ENCODE measurements around the gene MUC3A. TPM values are rescaled to one million over a fixed set of nuclear protein-coding genes. Genes with fewer than 3 reads are reported as not detected.

Gene MUC3A
- total and polyA plus RNA-seq, 2 of the 13 experiments (the other 11 are each of a cell fraction or from before 2014, with no cell fraction given) = 0.01 TPM; not detected in 1

- TF ChIP-seq, protein P1, sequence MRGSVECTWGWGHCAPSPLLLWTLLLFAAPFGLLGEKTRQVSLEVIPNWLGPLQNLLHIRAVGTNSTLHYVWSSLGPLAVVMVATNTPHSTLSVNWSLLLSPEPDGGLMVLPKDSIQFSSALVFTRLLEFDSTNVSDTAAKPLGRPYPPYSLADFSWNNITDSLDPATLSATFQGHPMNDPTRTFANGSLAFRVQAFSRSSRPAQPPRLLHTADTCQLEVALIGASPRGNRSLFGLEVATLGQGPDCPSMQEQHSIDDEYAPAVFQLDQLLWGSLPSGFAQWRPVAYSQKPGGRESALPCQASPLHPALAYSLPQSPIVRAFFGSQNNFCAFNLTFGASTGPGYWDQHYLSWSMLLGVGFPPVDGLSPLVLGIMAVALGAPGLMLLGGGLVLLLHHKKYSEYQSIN (CRISPR knock-in tag; IDR thresholded peaks at IDR 0.05; ENCODE audit: borderline replicate concordance) = no peak
- 0 out of 2 replicates have a peak, but pooled peaks have one; percentile 6 for TF ChIP-seq SRF (IDR thresholded peaks at IDR 0.05; ENCODE audit: low read depth, low read length)
- TF ChIP-seq KDM5B (CRISPR knock-in tag; IDR thresholded peaks at IDR 0.05; ENCODE audit: borderline replicate concordance) = peak; percentile 24; the same call in 1 of the 2 replicates
- TF ChIP-seq MYC (CRISPR knock-in tag; IDR thresholded peaks at IDR 0.05; ENCODE audit: borderline replicate concordance) = peak; percentile 52; the same call in 1 of the 2 replicates
- peak; percentile 30; the same call in 1 of the 2 replicates for TF ChIP-seq SMC3 (IDR thresholded peaks at IDR 0.05; ENCODE audit: low read length)
- TF ChIP-seq UBTF (CRISPR knock-in tag; IDR thresholded peaks at IDR 0.05) = peak; percentile 53; the same call in 1 of the 2 replicates
- TF ChIP-seq CBFB (CRISPR knock-in tag; IDR thresholded peaks at IDR 0.05) = peak; percentile 46; the same call in 1 of the 2 replicates
- TF ChIP-seq ZBTB7B (CRISPR knock-in tag; IDR thresholded peaks at IDR 0.05) = 0 out of 2 replicates have a peak, but pooled peaks have one; percentile 44
- peak; percentile 76; the same call in 1 of the 2 replicates for TF ChIP-seq ZNF768 (CRISPR knock-in tag; IDR thresholded peaks at IDR 0.05)
- TF ChIP-seq IKZF4 (CRISPR knock-in tag; IDR thresholded peaks at IDR 0.05; ENCODE audit: borderline replicate concordance, low read depth, not compliant biosample characterization) = no peak
- TF ChIP-seq, protein P2, sequence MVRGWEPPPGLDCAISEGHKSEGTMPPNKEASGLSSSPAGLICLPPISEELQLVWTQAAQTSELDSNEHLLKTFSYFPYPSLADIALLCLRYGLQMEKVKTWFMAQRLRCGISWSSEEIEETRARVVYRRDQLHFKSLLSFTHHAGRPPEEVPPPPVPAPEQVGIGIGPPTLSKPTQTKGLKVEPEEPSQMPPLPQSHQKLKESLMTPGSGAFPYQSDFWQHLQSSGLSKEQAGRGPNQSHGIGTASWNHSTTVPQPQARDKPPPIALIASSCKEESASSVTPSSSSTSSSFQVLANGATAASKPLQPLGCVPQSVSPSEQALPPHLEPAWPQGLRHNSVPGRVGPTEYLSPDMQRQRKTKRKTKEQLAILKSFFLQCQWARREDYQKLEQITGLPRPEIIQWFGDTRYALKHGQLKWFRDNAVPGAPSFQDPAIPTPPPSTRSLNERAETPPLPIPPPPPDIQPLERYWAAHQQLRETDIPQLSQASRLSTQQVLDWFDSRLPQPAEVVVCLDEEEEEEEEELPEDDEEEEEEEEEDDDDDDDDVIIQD (CRISPR knock-in tag; IDR thresholded peaks at IDR 0.05; ENCODE audit: low read depth) = no peak
- no peak for TF ChIP-seq ZNF3 (CRISPR knock-in tag; IDR thresholded peaks at IDR 0.05)
- no peak for TF ChIP-seq ZNF232 (CRISPR knock-in tag; IDR thresholded peaks at IDR 0.05; ENCODE audit: borderline replicate concordance)
- no peak for TF ChIP-seq SSRP1 (CRISPR knock-in tag; IDR thresholded peaks at IDR 0.05)
- TF ChIP-seq ZNF740 (CRISPR knock-in tag; IDR thresholded peaks at IDR 0.05) = 0 out of 2 replicates have a peak, but pooled peaks have one; percentile 43
- TF ChIP-seq, protein P3, sequence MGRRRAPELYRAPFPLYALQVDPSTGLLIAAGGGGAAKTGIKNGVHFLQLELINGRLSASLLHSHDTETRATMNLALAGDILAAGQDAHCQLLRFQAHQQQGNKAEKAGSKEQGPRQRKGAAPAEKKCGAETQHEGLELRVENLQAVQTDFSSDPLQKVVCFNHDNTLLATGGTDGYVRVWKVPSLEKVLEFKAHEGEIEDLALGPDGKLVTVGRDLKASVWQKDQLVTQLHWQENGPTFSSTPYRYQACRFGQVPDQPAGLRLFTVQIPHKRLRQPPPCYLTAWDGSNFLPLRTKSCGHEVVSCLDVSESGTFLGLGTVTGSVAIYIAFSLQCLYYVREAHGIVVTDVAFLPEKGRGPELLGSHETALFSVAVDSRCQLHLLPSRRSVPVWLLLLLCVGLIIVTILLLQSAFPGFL (CRISPR knock-in tag; IDR thresholded peaks at IDR 0.05) = no peak
- TF ChIP-seq ZSCAN25 (CRISPR knock-in tag; IDR thresholded peaks at IDR 0.05) = 0 out of 2 replicates have a peak, but pooled peaks have one; percentile 47
- TF ChIP-seq MTA3 (CRISPR knock-in tag; IDR thresholded peaks at IDR 0.05) = no peak
- peak; percentile 42; the same call in 1 of the 2 replicates for TF ChIP-seq ZFY (CRISPR knock-in tag; IDR thresholded peaks at IDR 0.05)
- TF ChIP-seq WIZ (CRISPR knock-in tag; IDR thresholded peaks at IDR 0.05) = peak; percentile 48; the same call in 1 of the 2 replicates
- TF ChIP-seq, protein P4, sequence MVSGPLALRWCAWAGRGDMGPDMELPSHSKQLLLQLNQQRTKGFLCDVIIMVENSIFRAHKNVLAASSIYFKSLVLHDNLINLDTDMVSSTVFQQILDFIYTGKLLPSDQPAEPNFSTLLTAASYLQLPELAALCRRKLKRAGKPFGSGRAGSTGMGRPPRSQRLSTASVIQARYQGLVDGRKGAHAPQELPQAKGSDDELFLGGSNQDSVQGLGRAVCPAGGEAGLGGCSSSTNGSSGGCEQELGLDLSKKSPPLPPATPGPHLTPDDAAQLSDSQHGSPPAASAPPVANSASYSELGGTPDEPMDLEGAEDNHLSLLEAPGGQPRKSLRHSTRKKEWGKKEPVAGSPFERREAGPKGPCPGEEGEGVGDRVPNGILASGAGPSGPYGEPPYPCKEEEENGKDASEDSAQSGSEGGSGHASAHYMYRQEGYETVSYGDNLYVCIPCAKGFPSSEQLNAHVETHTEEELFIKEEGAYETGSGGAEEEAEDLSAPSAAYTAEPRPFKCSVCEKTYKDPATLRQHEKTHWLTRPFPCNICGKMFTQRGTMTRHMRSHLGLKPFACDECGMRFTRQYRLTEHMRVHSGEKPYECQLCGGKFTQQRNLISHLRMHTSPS (CRISPR knock-in tag; IDR thresholded peaks at IDR 0.05; ENCODE audit: low read depth) = no peak
These were observed 16.6 kb downstream of the MUC3A start (continued) for GRCh38 chr7:100965723-100966541.

Measured in HepG2 (cell line).